Endothelial cell of umbilical vein (primary cell): ENCODE measurements around the gene BMAL2. TPM values are rescaled to one million over a fixed set of nuclear protein-coding genes. Genes with fewer than 3 reads are reported as not detected.

ENCODE experiments used
- BruUV-seq: library from RNA; stranded (reverse); fragments of 400-500 nt; replicated peaks from 2 replicates; lab custom pipeline; 2021; lab: Mats Ljungman, UMichigan
- CTCF ChIA-PET: fragments of 300-600, 350-600 bp; sonication (Branson Sonifier 250); formaldehyde crosslinking; loops from one replicate; lab custom pipeline; 2021; ENCODE audit warnings: antibody characterized with exemption, inconsistent platforms; lab: Charles Lee
- POLR2A ChIA-PET: fragments of 300-600, 350-600 bp; sonication (Branson Sonifier 250); formaldehyde crosslinking; loops from one replicate; lab custom pipeline; 2021; ENCODE audit warnings: antibody characterized with exemption, inconsistent platforms; lab: Charles Lee
- DNase-seq: peaks from one replicate; pipeline ENCODE4 v3.0.0-alpha.2; 2011; ENCODE audit warnings: low read depth, low spot score
- FAIRE-seq: peaks from 2 replicates; lab custom pipeline; 2011; peaks lifted over from hg19 to GRCh38; lab: Jason Lieb, UNC
- H2AFZ ChIP-seq: 2 replicates; pipeline ENCODE4 v1.6.0; 2012; ENCODE audit warnings: low read depth, low read length, control low read depth, inconsistent platforms
- H3K27ac ChIP-seq: 2 replicates; pipeline ENCODE4 v1.5.1; 2011; ENCODE audit warnings: low read depth, mild to moderate bottlenecking, control low read depth, low read length, moderate library complexity; ENCODE audit not compliant: insufficient read depth
- H3K27me3 ChIP-seq, 2 experiments: 2 replicates each; pipeline versions ENCODE4 v1.6.0 to v1.6.1; 2011; ENCODE audit warnings: low read length in 2 of 2, mixed read lengths in 1 of 2; ENCODE audit not compliant: control insufficient read depth in 2 of 2, insufficient read depth in 2 of 2
- H3K36me3 ChIP-seq, 2 experiments: 2 replicates in 1 of 2; 3 replicates in 1 of 2; pipeline ENCODE4 v1.5.1; 2011; ENCODE audit warnings: low read length in 2 of 2, mild to moderate bottlenecking in 1 of 2, moderate library complexity in 1 of 2; ENCODE audit not compliant: control insufficient read depth in 2 of 2, insufficient read depth in 2 of 2; ENCODE audit errors: extremely low read depth in 1 of 2
- H3K4me1 ChIP-seq: 3 replicates; pipeline ENCODE4 v1.5.1; 2011; ENCODE audit warnings: mild to moderate bottlenecking, low read length; ENCODE audit not compliant: control insufficient read depth, insufficient read depth; ENCODE audit errors: extremely low read depth
- H3K4me2 ChIP-seq: 2 replicates; pipeline ENCODE4 v1.6.1; 2011; ENCODE audit warnings: low read length, control low read depth, mixed read lengths; ENCODE audit not compliant: insufficient read depth
- H3K4me3 ChIP-seq, 3 experiments: fragments of 200-600 bp in 1 of 3; sonication (generic), shearing (Covaris generic) in 1 of 3; replicated peaks in 1 of 3; 2 replicates each; pipeline ENCODE4 v1.5.1; 2011 to 2016; ENCODE audit warnings: control low read depth in 3 of 3, low read length in 3 of 3, mild to moderate bottlenecking in 2 of 3, inconsistent platforms in 1 of 3, low read depth in 1 of 3, moderate library complexity in 1 of 3; ENCODE audit not compliant: insufficient read depth in 1 of 3
- H3K79me2 ChIP-seq: 2 replicates; pipeline ENCODE4 v1.6.0; 2012; ENCODE audit warnings: low read length, inconsistent platforms; ENCODE audit not compliant: control insufficient read depth, insufficient read depth
- H3K9ac ChIP-seq: replicated peaks from 2 replicates; pipeline ENCODE3; 2011; ENCODE audit warnings: low read length, control low read depth; ENCODE audit not compliant: insufficient read depth; ENCODE audit errors: extremely low read depth
- H3K9me1 ChIP-seq: replicated peaks from 3 replicates; pipeline ENCODE4 v1.6.0; 2011; ENCODE audit warnings: mild to moderate bottlenecking, low read length; ENCODE audit not compliant: control insufficient read depth, insufficient read depth; ENCODE audit errors: extremely low read depth
- H3K9me3 ChIP-seq: replicated peaks from 2 replicates; pipeline ENCODE4 v1.5.1; 2012; ENCODE audit warnings: low read length, inconsistent platforms; ENCODE audit not compliant: control insufficient read depth, insufficient read depth
- H4K20me1 ChIP-seq: replicated peaks from 2 replicates; pipeline ENCODE3; 2011; ENCODE audit warnings: mild to moderate bottlenecking, low read length; ENCODE audit not compliant: control insufficient read depth, insufficient read depth; ENCODE audit errors: extremely low read depth
- CTCF ChIP-seq, 2 donors: IDR thresholded peaks; 1 replicate in 1 of 2; 2 replicates in 1 of 2; pipeline ENCODE4 v1.5.1; 2011; ENCODE audit warnings: low read length in 2 of 2, mild to moderate bottlenecking in 2 of 2, moderate library complexity in 2 of 2, control low read depth in 1 of 2, inconsistent platforms in 1 of 2, low read depth in 1 of 2; ENCODE audit not compliant: insufficient read depth in 1 of 2; ENCODE audit errors: extremely low read depth in 1 of 2
- EZH2 ChIP-seq: IDR thresholded peaks from 2 replicates; pipeline ENCODE4 v1.6.1; 2012; ENCODE audit warnings: borderline replicate concordance, low read depth, mild to moderate bottlenecking, moderate library complexity, low read length, inconsistent platforms; ENCODE audit not compliant: severe bottlenecking
- FOS ChIP-seq: IDR thresholded peaks from 2 replicates; pipeline ENCODE4 v1.6.1; 2011; ENCODE audit warnings: mild to moderate bottlenecking, low read length, moderate library complexity, borderline replicate concordance; ENCODE audit not compliant: insufficient read depth
- GATA2 ChIP-seq: IDR thresholded peaks from 2 replicates; pipeline ENCODE4 v1.7.0; 2011; ENCODE audit warnings: low read depth, mild to moderate bottlenecking, moderate library complexity, mixed read lengths, low read length; ENCODE audit not compliant: insufficient read length, insufficient read depth
- JUN ChIP-seq: IDR thresholded peaks from 2 replicates; pipeline ENCODE4 v1.6.1; 2011; ENCODE audit warnings: borderline replicate concordance, low read depth; ENCODE audit not compliant: insufficient read length, insufficient read depth
- MAX ChIP-seq: IDR thresholded peaks from 2 replicates; pipeline ENCODE4 v1.6.1; 2011; ENCODE audit not compliant: insufficient read depth, insufficient read length
- POLR2A ChIP-seq: IDR thresholded peaks from 2 replicates; pipeline ENCODE4 v1.6.1; 2012; ENCODE audit warnings: low read depth, mild to moderate bottlenecking, control low read depth, low read length
- POLR2AphosphoS5 ChIP-seq: IDR thresholded peaks from 2 replicates; pipeline ENCODE4 v1.6.1; 2012; ENCODE audit warnings: low read depth, mild to moderate bottlenecking, control low read depth, low read length, moderate library complexity; ENCODE audit not compliant: insufficient read depth
- dilution Hi-C: fragments of 300-500 bp; cut with MboI; formaldehyde crosslinking; loops from one replicate; pipeline ENCODE4 v1.15.0; 2019; ENCODE audit warnings: low sequenced_read_pairs; ENCODE audit not compliant: extremely low pct_ligation_motif_present
- intact Hi-C: fragments of 100-400 bp; cut with micrococcal nuclease; formaldehyde crosslinking; loops from one replicate; pipeline ENCODE4 v1.10.0; 2022
- polyA plus RNA-seq, 4 experiments: library from polyadenylated mRNA; depleted of rRNA in 3 of 4; stranded (reverse) in 3 of 4; unstranded in 1 of 4; fragments of >200 nt; gene quantifications; 2 replicates each; pipeline versions ENCODE4 v1.2.1 to v1.2.3, GENCODE V29; 2011 to 2012; ENCODE audit warnings: missing spikeins in 1 of 4
- total RNA-seq: library from RNA; stranded (reverse); gene quantifications from 2 replicates; pipeline ENCODE4 v1.2.3, GENCODE V29; 2021

Gene BMAL2
- total and polyA plus RNA-seq, 2 donors (not counting 3 experiments of a cell fraction or from before 2014, with no cell fraction given): 5.9 to 33.3 TPM

GRCh38 chr12:27355979-27356378 is 23.3 kb downstream of the BMAL2 start:
- Histone ChIP-seq H3K36me3 (no peaks in the 10 kb centered on the region), H3K4me3 (no peak overlapping the region), H3K79me2 (peaks cover 20% of the 10 kb centered on the region), H3K27ac (no peak overlapping the region), H3K9ac (no peak overlapping the region), H2AFZ (no peak overlapping the region), H3K9me1 (no peaks in the 10 kb centered on the region), H3K27me3 (no peaks in the 10 kb centered on the region), H3K4me2 (no peak overlapping the region), H4K20me1 (no peaks in the 10 kb centered on the region), H3K9me3 (no peaks in the 10 kb centered on the region), H3K4me1 (no peaks in the 10 kb centered on the region)
- intact Hi-C loops: no loop called here
- dilution Hi-C loops: no loop called here
- DNase-seq: no peak
- no peak for FAIRE-seq
- TF ChIP-seq GATA2: no peak
- no peak for TF ChIP-seq POLR2A
- ChIA-PET POLR2A (no interaction called here), CTCF (interaction anchor here (0.9 to 1.0 kb wide), 2 partner anchors 19 to 50 kb away, joined by 3 read pairs; no protein-coding TSS in a partner anchor)
- no TSS peak for BruUV-seq

GRCh38 chr12:27359578-27360340 is 27.1 kb downstream of the BMAL2 start:
- POLR2A ChIA-PET: no interaction called here
- no peak overlapping the region for H3K4me2 ChIP-seq

More at GRCh38 chr12:27359578-27360340, 27.1 kb downstream of the BMAL2 start:
- Histone ChIP-seq H3K36me3 (no peaks in the 10 kb centered on the region), H3K27me3 (no peaks in the 10 kb centered on the region), H4K20me1 (peaks cover 2% of the 10 kb centered on the region), H2AFZ (no peak overlapping the region), H3K9me1 (no peaks in the 10 kb centered on the region), H3K79me2 (peaks cover 29% of the 10 kb centered on the region), H3K4me1 (no peaks in the 10 kb centered on the region), H3K9ac (no peak overlapping the region), H3K27ac (no peak overlapping the region), H3K9me3 (no peaks in the 10 kb centered on the region), H3K4me3 (no peak overlapping the region)
- intact Hi-C loops: no loop called here
- BruUV-seq: no TSS peak
- FAIRE-seq (no peak), DNase-seq (no peak)
- CTCF ChIA-PET: interaction anchor here (0.7 kb wide), 1 partner anchor 110 kb away, joined by 4 read pairs; no protein-coding TSS in a partner anchor
- TF ChIP-seq FOS (no peak), JUN (no peak), POLR2AphosphoS5 (no peak), POLR2A (no peak), MAX (no peak), CTCF (IDR thresholded peaks at IDR 0.05; ENCODE audit: extremely low read depth in 1 of 2, insufficient read depth in 1 of 2, low read depth in 1 of 2, low read length in 2 of 2) (no peak), EZH2 (no peak), GATA2 (no peak)
- dilution Hi-C loops: no loop called here
